K562 (cell line): ENCODE measurements around the gene ABI3BP. TPM values are rescaled to one million over a fixed set of nuclear protein-coding genes. Genes with fewer than 3 reads are reported as not detected.

Experiments
- ATAC-seq: fragments of 200-7000 bp; cut with Tn5 transposase; 3 replicates; pipeline ENCODE4 v1.9.1; 2020; ENCODE audit warnings: moderate library complexity
- BruUV-seq: library from RNA; stranded (reverse); fragments of 400-500 nt; replicated peaks from 2 replicates; lab custom pipeline; 2021; lab: Mats Ljungman, UMichigan
- CTCF ChIA-PET: fragments of 300-600 bp; formaldehyde crosslinking; extraction: SDS; loops from one replicate; lab custom pipeline; 2021; ENCODE audit warnings: low intra/inter-chr PET ratio; lab: Yijun Ruan, JAX
- POLR2A ChIA-PET: fragments of 300-600, 350-650 bp; sonication (Branson Sonifier 250); formaldehyde crosslinking; extraction: SDS; loops from one replicate; lab custom pipeline; 2021; ENCODE audit warnings: antibody characterized with exemption, inconsistent platforms; lab: Yijun Ruan, JAX
- DNase-seq, 4 experiments: peaks; one replicate each; pipeline versions ENCODE4 v3.0.0 to v3.0.0-alpha.2; 2011 to 2018; ENCODE audit warnings: low spot score in 3 of 4, mixed read lengths in 3 of 4; ENCODE audit errors: extremely low read depth in 1 of 4
- FAIRE-seq: peaks from 2 replicates; lab custom pipeline; 2011; peaks lifted over from hg19 to GRCh38; lab: Jason Lieb, UNC
- H2AFZ ChIP-seq: 2 replicates; pipeline ENCODE4 v1.6.0; 2011; ENCODE audit warnings: low read depth, low read length, control low read depth, inconsistent platforms
- H3K27ac ChIP-seq: fragments of 200-600 bp; 3 replicates; pipeline ENCODE4 v1.8.0; 2011; ENCODE audit warnings: low read depth, mild to moderate bottlenecking, control low read depth, inconsistent platforms, low read length, moderate library complexity, mixed read lengths; ENCODE audit errors: extremely low read depth
- H3K27me3 ChIP-seq, 2 experiments: fragments of 300-600 bp in 1 of 2; 2 replicates in 1 of 2; 3 replicates in 1 of 2; pipeline versions ENCODE4 v1.6.0 to v1.8.0; 2011; ENCODE audit warnings: inconsistent platforms in 2 of 2, low read length in 2 of 2, mild to moderate bottlenecking in 1 of 2, mixed read lengths in 1 of 2, moderate library complexity in 1 of 2; ENCODE audit not compliant: control insufficient read depth in 2 of 2, insufficient read depth in 2 of 2
- H3K36me3 ChIP-seq: fragments of 300-600 bp; 3 replicates; pipeline ENCODE4 v1.8.0; 2011; ENCODE audit warnings: mild to moderate bottlenecking, low read length, inconsistent platforms; ENCODE audit not compliant: control insufficient read depth, insufficient read depth
- H3K4me1 ChIP-seq, 2 experiments: fragments of 200-600 bp in 1 of 2; replicated peaks in 1 of 2; 2 replicates in 1 of 2; 3 replicates in 1 of 2; pipeline versions ENCODE4 v1.5.1 to v1.8.0; 2011; ENCODE audit warnings: inconsistent platforms in 2 of 2, low read length in 2 of 2, mild to moderate bottlenecking in 1 of 2, mixed read lengths in 1 of 2, moderate library complexity in 1 of 2; ENCODE audit not compliant: control insufficient read depth in 2 of 2, insufficient read depth in 2 of 2
- H3K4me2 ChIP-seq: 2 replicates; pipeline ENCODE4 v1.6.1; 2011; ENCODE audit warnings: low read length, control low read depth, inconsistent platforms, mixed read lengths; ENCODE audit not compliant: insufficient read depth
- H3K4me3 ChIP-seq: fragments of 200-600 bp; sonication (generic), shearing (Covaris generic); 2 replicates; pipeline ENCODE4 v1.5.1; 2016; ENCODE audit warnings: control low read depth, inconsistent platforms
- H3K79me2 ChIP-seq: fragments of 200-600 bp; 3 replicates; pipeline ENCODE4 v1.8.0; 2011; ENCODE audit warnings: low read length, inconsistent platforms; ENCODE audit not compliant: control insufficient read depth, insufficient read depth
- H3K9ac ChIP-seq, 2 experiments: 2 replicates each; pipeline versions ENCODE4 v1.6.0 to v1.6.1; 2011; ENCODE audit warnings: low read depth in 2 of 2, low read length in 2 of 2, control low read depth in 1 of 2, inconsistent platforms in 1 of 2, mild to moderate bottlenecking in 1 of 2, mixed read lengths in 1 of 2; ENCODE audit not compliant: insufficient read depth in 1 of 2
- H3K9me1 ChIP-seq: one replicate; pipeline ENCODE4 v1.6.0; 2011; ENCODE audit warnings: inconsistent platforms, mild to moderate bottlenecking, low read length, moderate library complexity; ENCODE audit not compliant: control insufficient read depth, insufficient read depth
- H3K9me3 ChIP-seq: replicated peaks from 2 replicates; pipeline ENCODE4 v1.5.1; 2011; ENCODE audit warnings: low read depth, low read length, inconsistent platforms; ENCODE audit not compliant: control insufficient read depth, insufficient read depth
- H4K20me1 ChIP-seq: replicated peaks from 2 replicates; pipeline ENCODE4 v1.6.1; 2011; ENCODE audit warnings: low read length, inconsistent platforms, mixed read lengths; ENCODE audit not compliant: control insufficient read depth, insufficient read depth
- CEBPB ChIP-seq: fragments of 450-650 bp; IDR thresholded peaks from 2 replicates; pipeline ENCODE4 v1.6.1; 2016; ENCODE audit warnings: missing genetic modification characterization, missing compliant biosample characterization
- CHD1 ChIP-seq: fragments of 200-600 bp; sonication (generic); IDR thresholded peaks from one replicate; pipeline ENCODE4 v1.6.1; 2012; ENCODE audit warnings: mild to moderate bottlenecking, moderate library complexity, low read length, inconsistent platforms
- FOXP4 ChIP-seq: sonication (generic); formaldehyde crosslinking; IDR thresholded peaks from 2 replicates; pipeline ENCODE4 v1.8.0; 2022; ENCODE audit warnings: mild to moderate bottlenecking, missing genetic modification reagents, borderline replicate concordance
- MLX ChIP-seq, 2 experiments: fragments of 450-650 bp in 1 of 2; sonication (generic) in 1 of 2; formaldehyde crosslinking; conservative IDR thresholded peaks; 2 replicates each; pipeline versions ENCODE4 v1.4.0 to v1.8.1; 2020 to 2022; ENCODE audit warnings: mild to moderate bottlenecking in 1 of 2, missing genetic modification reagents in 1 of 2
- RFX1 ChIP-seq: fragments of 450-650 bp; IDR thresholded peaks from 2 replicates; pipeline ENCODE4 v1.6.1; 2016; ENCODE audit warnings: mild to moderate bottlenecking, moderate library complexity
- SLC30A9 ChIP-seq: fragments of 250-450 bp; sonication (Bioruptor Pico); IDR thresholded peaks from 2 replicates; pipeline ENCODE4 v1.8.0; 2022; ENCODE audit warnings: mild to moderate bottlenecking, moderate library complexity
- TAF15 ChIP-seq: fragments of 200-400 bp; formaldehyde crosslinking; IDR thresholded peaks from 2 replicates; pipeline ENCODE4 v1.6.1; 2017; ENCODE audit warnings: mild to moderate bottlenecking, low read depth, low read length, moderate library complexity
- TCF7L2 ChIP-seq: fragments of 150-350 bp; IDR thresholded peaks from 2 replicates; pipeline ENCODE4 v1.6.1; 2016; ENCODE audit warnings: low read depth, mild to moderate bottlenecking, low read length, moderate library complexity
- ZFP36 ChIP-seq: fragments of 150-350 bp; IDR thresholded peaks from 2 replicates; pipeline ENCODE4 v1.6.1; 2018; ENCODE audit warnings: low read length, low read depth; ENCODE audit not compliant: partially characterized antibody
- ZNF124 ChIP-seq: sonication (generic); formaldehyde crosslinking; IDR thresholded peaks from 2 replicates; pipeline ENCODE4 v1.8.1; 2022; ENCODE audit warnings: missing genetic modification reagents
- ZNF57 ChIP-seq: fragments of 450-650 bp; formaldehyde crosslinking; IDR thresholded peaks from 2 replicates; pipeline ENCODE4 v1.4.0; 2020; ENCODE audit warnings: mild to moderate bottlenecking, moderate library complexity
- ZNF830 ChIP-seq: fragments of 250-450 bp; sonication (Bioruptor Pico); IDR thresholded peaks from 2 replicates; pipeline ENCODE4 v1.5.0; 2021; ENCODE audit warnings: mild to moderate bottlenecking
- WGBS: fragments of 100-300 bp; shearing (Covaris generic); methylation state at CpG from one replicate; pipeline ENCODE4 v1.1.6; 2016; ENCODE audit warnings: low coverage, mixed read lengths; ENCODE audit not compliant: insufficient coverage; ENCODE audit errors: missing lambda C conversion rate; 5-methylcytosine and 5-hydroxymethylcytosine counted together
- in situ Hi-C: fragments of 300-500 bp; cut with MboI; formaldehyde crosslinking; loops from 4 replicates; pipeline ENCODE4 v1.15.0; 2018; ENCODE audit warnings: inconsistent platforms, mixed read lengths
- intact Hi-C: fragments of 100-400 bp; cut with micrococcal nuclease; formaldehyde crosslinking; loops from 2 replicates; pipeline ENCODE4 v1.14.2; 2022
- polyA plus RNA-seq, 8 experiments: library from polyadenylated mRNA; depleted of rRNA in 4 of 8; stranded (reverse) in 5 of 8; unstranded in 3 of 8; fragments of >200 nt; fragmentation: Nextera tagmentation in 2 of 8; fragmentation: Illumina TruSeq in 1 of 8; extraction: Ambion mirVana in 2 of 8; extraction: Trizol in 1 of 8; gene quantifications; 2 replicates each; pipeline versions ENCODE4 v1.2.1 to v1.2.3, GENCODE V29; 2011 to 2014; ENCODE audit warnings: inconsistent platforms in 1 of 8, missing spikeins in 1 of 8
- total RNA-seq, 7 experiments: library from RNA; depleted of rRNA in 6 of 7; stranded (reverse); fragments of >200 nt in 6 of 7; fragmentation: Illumina TruSeq in 2 of 7; extraction: Trizol in 2 of 7; gene quantifications; 2 replicates each; pipeline versions ENCODE4 v1.2.1 to v1.2.3, GENCODE V29; 2011 to 2021; ENCODE audit warnings: low replicate concordance in 1 of 7

ABI3BP gene
- total and polyA plus RNA-seq, 9 of the 15 experiments (the other 6 are each of a cell fraction or from before 2014, with no cell fraction given): 0.01 to 0.24 (median 0.06) TPM; not detected in 5

- in situ Hi-C loops (no loop called here), intact Hi-C loops (no loop called here)
- Histone ChIP-seq H3K9me1 (no peaks in the 10 kb centered on the region), H3K27ac (no peak overlapping the region), H3K79me2 (no peaks in the 10 kb centered on the region), H3K27me3 (no peaks in the 10 kb centered on the region), H4K20me1 (no peaks in the 10 kb centered on the region), H3K4me3 (no peak overlapping the region), H2AFZ (no peak overlapping the region), H3K4me1 (no peaks in the 10 kb centered on the region), H3K9ac (no peak overlapping the region), H3K36me3 (no peaks in the 10 kb centered on the region), H3K4me2 (no peak overlapping the region), H3K9me3 (no peaks in the 10 kb centered on the region)
- no peak for DNase-seq
- WGBS: 0% methylated on average over 4 of the region's 4 CpGs
- ATAC-seq: no peak
- no peak for FAIRE-seq
- BruUV-seq: no TSS peak
- TF ChIP-seq RFX1 (no peak), ZNF124 (CRISPR knock-in tag) (no peak), ZNF830 (CRISPR knock-in tag) (no peak), CHD1 (no peak), SLC30A9 (CRISPR knock-in tag) (no peak), FOXP4 (CRISPR knock-in tag) (no peak), TCF7L2 (no peak), ZFP36 (no peak), ZNF57 (CRISPR knock-in tag) (no peak), MLX (CRISPR knock-in tag; conservative IDR thresholded peaks at IDR 0.05) (no peak), TAF15 (no peak), CEBPB (tag) (no peak)
- ChIA-PET CTCF (no interaction called here), POLR2A (interaction anchor here (0.7 kb wide), 1 partner anchor 67 kb away, joined by 3 read pairs; no protein-coding TSS in a partner anchor)
Measured at GRCh38 chr3:100932491-100932890, 60.7 kb downstream of the ABI3BP start.
